Epithelial cell of esophagus (primary cell): ENCODE results near the gene PLIN3.
"Not testable (repeated sequence)": the region's sequence is repeated elsewhere in the genome, so short reads cannot be mapped to it uniquely, and the experiment has no call there.

Source experiments
- DNase-seq: peaks from one replicate; pipeline ENCODE4 v3.0.0; 2010; ENCODE audit warnings: low read depth
- H3K4me3 ChIP-seq: 2 replicates; pipeline ENCODE4 v1.5.1; 2011; ENCODE audit warnings: mild to moderate bottlenecking, low read length, control low read depth
- CTCF ChIP-seq: IDR thresholded peaks from 2 replicates; pipeline ENCODE4 v1.5.1; 2011; ENCODE audit warnings: low read depth, mild to moderate bottlenecking, low read length, control low read depth, inconsistent platforms; ENCODE audit not compliant: insufficient read depth; ENCODE audit errors: missing control alignments

PLIN3 gene

GRCh38 chr19:4889034-4889815 is 21.8 kb upstream of the PLIN3 start:
- no peak for TF ChIP-seq CTCF
- peak; percentile 95 for DNase-seq
- no peak overlapping the region for H3K4me3 ChIP-seq

- H3K4me3 ChIP-seq, DNase-seq: not testable (repeated sequence)
These were observed 20.3 kb upstream of the PLIN3 start for GRCh38 chr19:4887803-4888202.

GRCh38 chr19:4884993-4885392 is 17.5 kb upstream of the PLIN3 start:
- not testable (repeated sequence) for H3K4me3 ChIP-seq, DNase-seq

GRCh38 chr19:4882874-4883273 is 15.4 kb upstream of the PLIN3 start:
- DNase-seq = not testable (repeated sequence)

GRCh38 chr19:4879041-4879440 is 11.6 kb upstream of the PLIN3 start:
- no peak overlapping the region for H3K4me3 ChIP-seq
- no peak for TF ChIP-seq CTCF
- DNase-seq = no peak

More at GRCh38 chr19:4882874-4883273, 15.4 kb upstream of the PLIN3 start:
- H3K4me3 ChIP-seq = not testable (repeated sequence)

GRCh38 chr19:4878491-4878968 is 11.1 kb upstream of the PLIN3 start:
- TF ChIP-seq CTCF = no peak
- H3K4me3 ChIP-seq = no peak overlapping the region
- no peak for DNase-seq

- DNase-seq = no peak
- no peak for TF ChIP-seq CTCF
- no peak overlapping the region for H3K4me3 ChIP-seq
These were observed 10.5 kb upstream of the PLIN3 start for GRCh38 chr19:4877753-4878490.

- H3K4me3 ChIP-seq = no peak overlapping the region
These were observed 6.5 kb upstream of the PLIN3 start for GRCh38 chr19:4873930-4874329.

More at GRCh38 chr19:4873930-4874329, 6.5 kb upstream of the PLIN3 start:
- no peak for DNase-seq
- TF ChIP-seq CTCF = no peak
